Stimulated activated CD8-positive, alpha-beta memory T cell treated with anti-CD3 and anti-CD28 coated beads, Interleukin-12 subunit alpha, Interleukin-12 subunit beta, amount 100 ng/mL, for 1 hour (primary cell): ENCODE results near the gene DOCK9.

Experiments
- DNase-seq: peaks from one replicate; pipeline ENCODE4 v3.0.0-alpha.2; 2020; ENCODE audit warnings: low read depth

The DOCK9 gene

DNA sequence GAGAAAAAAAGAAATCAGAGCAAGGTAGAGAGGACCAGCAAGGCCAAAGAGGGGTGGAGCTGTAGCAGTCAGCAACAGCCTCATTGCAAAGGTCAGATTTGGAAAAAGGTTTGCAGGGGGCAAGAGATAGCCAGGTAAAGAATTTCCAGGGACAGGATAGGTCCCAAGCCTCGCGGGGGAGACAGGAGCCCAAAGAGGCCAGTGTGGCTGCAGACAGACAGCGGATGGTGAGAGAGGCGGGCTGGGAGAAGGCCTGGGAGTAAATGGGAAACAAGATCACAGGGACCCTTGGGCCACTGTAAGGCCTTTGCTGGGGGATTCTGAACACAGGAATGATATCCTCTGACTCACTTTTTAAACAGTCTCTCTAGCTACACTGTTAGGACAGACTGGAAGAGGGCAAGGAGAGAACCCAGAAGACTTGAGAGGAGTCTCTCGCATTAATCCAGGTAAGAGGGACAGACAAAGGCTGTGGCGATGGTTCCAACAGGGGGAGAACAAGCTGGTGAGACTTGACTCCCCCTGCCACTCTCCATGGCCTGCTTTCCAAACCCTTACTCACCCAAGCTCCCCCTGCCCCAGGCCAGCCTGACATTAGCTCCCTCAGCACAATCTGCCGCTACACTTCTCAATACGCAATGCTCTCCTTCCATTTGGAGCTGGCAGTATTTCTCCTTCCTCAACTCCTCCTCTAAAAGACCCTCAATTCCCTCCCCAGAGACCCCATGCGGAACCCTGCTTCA is 31.8 kb downstream of the DOCK9 start:
- DNase-seq, result no peak

DNA sequence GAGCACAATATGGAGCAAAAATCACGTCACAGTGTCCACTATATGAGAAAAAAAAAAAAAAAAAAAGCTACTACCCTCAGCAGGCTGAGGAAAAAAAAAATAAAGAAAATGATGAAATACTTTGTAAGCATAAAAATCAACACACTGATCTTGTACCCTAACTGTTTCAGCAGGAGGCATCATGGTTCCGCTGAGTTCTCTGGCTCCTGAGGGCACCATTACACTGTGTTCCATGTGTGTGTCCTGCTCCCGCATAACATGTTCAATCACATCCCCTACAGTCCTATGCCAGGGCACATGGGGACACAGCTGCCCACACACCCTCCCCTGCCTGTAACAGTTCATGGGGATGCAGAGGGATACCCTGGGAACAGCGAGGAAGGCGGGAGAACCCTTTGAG is 33.5 kb downstream of the DOCK9 start:
- DNase-seq, result no peak

DNA sequence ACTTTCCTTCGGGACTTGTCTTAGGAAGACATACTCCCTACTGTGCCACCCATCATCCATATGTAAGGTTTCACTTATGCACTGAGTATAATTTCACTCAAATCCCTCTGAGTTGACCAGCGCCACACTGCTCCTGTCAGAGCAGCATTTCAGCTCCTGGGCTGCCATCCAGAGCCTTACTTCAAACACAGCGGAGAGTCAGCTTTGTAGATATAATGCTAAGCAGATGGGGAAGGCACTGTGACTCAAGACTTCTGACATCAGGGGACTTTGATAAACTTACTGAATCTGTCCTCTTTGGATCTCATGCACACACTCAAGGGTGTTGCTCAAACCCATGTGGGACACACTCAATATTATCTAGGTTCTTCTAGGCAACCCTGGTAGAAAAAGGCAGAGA is 34.9 kb downstream of the DOCK9 start:
- no peak for DNase-seq

DNA sequence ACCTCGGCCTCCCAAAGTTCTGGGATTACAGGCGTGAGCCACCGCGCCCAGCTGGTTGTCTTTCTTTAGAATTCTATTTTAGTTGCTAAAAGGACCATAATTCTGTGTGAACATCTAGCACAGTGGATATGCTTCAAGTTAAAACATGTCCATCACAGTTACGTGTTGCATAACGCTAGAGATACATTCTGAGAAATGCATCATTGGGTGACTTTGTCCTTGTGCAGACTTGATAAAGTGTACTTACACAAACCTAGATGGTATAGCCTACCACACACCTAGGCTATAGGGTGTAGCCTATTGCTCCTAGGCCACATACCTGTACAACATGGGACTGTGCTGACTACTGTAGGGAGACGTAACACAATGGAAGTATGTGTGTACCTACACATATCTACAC is 35.4 kb downstream of the DOCK9 start:
- DNase-seq, result no peak

DNA sequence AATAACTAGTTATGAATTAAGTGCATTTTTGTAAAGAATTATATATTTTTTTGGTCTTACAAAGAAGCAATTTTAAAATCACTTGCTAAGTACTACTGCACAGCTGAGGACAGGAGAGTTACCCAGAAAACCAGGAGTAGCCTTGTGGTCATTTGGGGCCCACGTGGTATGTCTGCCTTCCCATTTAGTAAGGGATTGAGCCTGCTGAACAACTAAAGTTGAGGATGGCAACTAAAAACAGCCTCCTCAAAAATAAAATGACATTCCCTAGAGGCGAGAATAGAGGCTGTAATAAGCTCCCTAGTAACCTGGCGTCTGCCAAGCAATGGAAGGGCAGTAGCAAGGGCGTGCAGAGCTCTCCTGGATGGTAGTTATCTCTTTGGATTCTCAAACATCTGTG is 36.3 kb downstream of the DOCK9 start:
- no peak for DNase-seq

DNA sequence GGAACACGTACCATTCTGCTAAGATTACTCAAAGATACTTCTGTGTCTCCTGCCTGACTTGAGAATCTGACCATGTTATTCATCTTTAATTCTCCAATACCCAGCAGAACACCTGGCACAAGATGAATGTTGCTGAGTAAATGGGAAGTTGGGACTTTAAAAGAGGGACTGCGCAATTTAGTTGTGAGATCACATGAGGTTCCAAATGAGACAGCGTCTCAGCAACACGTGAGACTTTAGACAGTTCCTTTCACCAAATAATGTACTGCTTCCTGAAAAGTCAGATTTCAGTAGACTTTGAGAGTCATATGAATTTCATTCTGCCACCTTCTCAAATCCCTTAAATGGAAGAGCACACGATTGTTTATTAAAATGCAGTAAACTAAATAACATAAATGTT is 36.7 kb downstream of the DOCK9 start:
- no peak for DNase-seq

DNA sequence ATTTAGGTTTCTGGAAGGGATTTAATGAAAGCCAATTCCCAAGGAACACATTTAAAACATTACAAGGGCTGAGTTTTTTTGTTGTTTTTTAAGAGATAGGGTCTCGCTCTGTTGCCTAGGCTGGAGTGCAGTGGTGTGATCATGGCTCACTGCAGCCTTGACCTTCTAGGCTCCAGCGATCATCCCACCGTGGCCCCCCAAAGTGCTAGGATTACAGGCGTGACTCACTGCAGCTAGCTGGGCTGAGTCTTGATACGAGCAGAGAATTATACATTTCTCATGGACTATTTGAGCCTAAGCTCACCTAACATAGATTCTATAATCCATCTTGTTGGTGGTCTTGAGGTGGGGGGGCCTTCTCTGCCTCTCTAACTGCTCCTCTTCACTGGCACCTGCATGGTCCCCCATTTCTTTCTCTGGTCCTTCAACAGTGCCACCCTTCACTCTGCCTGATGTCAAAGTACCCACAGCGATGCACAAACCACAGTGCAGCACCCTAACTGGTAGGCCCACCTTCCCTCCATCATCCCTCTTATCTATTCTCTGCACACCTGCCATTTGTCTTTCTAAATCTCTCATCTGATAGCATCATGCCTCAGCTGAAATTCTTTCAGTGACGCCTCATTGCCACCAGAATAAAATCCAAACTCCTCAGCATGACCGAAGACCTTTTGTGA is 37.4 kb downstream of the DOCK9 start:
- DNase-seq, result no peak

DNA sequence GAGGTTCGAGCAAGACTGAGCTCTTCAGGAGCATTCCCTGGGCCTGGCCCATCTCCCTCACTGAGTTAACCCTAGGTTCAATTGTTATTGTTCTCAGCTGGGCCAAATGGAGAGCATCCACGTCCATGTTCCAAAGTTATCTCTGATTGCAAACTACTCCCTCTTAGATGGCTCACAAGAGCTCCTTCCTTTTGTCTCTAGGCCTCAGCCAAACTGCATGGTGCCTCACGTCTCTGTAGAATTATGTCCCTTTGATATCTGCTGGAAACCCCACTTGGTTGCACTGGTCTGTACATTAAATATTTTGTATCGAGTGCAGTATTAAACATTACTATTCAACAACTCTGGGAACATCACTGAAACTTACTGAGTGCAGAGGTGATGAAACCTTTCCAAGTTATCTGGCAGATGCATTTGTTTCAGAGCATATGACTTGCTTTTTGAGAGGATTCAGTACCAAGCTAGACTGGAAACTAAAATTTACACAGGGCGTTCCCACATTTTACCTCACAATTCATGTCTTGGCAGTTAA is 38.1 kb downstream of the DOCK9 start:
- DNase-seq, result no peak

DNA sequence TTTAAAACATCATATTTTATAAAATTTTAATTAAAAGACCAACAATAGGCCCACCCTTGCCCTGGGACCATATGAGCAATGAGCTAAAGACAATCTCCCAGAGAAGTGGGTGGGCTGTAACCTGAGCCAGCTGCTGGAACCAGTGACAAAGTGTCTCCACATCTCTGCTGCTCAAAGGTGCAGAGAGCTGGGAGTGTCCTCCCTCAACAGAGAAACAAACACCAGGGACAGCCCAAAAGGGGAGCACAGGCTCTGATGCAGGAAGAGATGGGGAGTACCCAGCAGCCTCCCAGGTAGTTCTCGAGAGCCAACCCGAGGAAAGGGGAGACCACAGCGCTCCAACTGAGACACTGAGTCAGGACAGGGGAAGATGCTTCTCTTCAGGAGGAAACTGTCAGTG is 39.1 kb downstream of the DOCK9 start:
- DNase-seq, result no peak

DNA sequence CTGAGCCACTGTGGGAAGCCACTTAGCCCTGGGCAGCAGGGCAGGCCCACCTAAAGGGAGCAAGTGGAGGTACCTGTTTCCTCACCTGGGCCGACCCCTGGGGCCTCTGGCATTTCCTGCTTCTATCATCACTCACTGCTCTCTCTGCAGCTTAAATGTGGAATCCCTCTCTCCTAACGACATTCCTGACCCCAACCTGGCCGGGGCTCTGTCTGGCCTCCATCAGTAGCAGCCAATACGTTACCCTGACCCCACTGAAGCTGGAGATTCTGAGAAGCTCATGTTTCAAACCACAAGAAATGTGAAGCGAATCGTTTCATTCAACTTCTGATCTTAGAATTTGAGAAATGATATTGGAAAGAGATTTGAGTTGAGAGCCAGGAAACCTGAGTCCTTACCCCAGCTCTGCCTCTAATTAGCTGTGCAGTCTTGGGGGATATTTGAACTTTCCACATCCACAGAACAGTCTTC is 39.9 kb downstream of the DOCK9 start:
- no peak for DNase-seq

DNA sequence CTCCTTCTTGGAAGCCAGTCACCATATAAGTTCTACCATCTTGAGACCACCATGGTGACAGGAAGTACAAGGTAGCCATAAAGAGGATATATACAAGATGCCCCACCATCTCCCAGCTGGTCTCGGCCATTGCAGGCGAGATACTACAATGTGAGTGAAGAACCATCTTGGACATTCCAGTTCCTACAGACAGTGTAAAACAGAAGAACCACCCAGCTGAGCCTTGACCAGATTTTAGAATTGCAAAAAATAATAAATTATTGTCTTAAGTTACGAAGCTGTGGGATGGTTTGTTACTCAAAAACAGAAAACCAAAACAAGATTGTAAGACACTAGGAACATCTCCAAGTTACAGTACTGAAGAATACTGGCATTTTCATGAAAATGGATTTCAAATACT is 43.6 kb downstream of the DOCK9 start:
- no peak for DNase-seq

DNA sequence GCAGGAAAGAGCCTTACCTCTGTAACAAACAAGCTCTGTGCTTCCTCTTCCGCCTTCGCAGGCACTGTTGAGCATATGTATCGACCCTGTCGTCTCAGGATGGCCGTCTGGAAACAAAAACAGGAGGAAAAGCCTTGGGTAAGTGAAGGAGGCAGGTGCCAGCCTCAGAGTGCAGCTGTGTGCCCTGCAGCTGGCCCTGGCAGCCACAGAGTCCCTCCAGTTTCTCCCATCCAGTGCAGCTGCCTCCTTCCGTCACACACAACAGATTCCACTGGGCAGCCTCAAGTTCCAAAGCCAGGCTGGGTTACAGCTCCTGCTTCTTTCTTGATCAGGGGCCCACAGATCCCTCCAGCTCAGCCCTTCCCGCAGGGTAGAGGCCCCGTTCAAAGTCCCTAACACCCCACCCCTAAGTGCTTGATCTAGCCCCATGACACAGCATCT is 47.7 kb downstream of the DOCK9 start:
- no peak for DNase-seq

DNA sequence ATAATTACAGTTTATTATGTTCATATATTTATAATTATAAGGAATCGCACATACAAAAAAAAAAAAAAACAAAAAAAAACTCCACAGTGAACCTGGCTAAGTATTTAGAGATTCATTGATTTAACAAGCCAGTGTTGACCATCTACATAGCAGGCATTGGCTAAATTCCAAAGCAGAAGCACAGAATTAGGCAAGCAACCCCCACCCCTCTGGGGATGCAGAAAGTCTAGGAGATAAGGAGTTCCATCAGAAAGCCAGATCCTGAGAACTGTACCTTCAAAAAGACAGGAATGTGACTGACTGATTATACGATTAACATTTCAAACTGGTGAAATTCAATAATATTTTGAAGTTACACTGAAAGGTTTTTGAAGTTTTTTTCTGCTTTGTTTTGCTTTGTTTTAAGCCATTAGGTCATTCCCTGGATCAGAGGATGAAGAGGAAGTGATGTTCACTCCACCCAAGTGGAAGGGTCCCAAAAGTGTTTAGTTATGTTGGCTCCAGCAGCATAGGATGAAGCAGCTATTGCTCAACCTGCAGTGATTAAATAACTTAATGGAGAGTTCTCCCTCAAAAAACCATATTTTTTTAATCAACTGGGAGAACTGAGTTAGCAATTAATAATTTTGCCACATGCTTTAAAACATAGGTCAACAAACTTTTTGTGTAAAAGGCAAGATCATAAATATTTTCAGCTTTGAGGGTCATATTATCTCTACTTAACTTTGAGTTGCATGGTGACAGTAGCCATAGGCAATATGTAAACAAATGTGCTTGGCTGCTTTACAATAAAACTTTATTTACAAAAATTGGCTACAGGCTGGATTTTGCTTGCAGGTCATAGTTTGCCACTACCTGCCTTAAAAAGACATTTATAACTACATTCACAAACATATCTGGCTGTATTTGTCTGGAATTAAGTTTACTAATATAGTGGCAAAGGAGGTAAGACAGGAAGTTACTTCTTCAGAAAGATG is 49.6 kb downstream of the DOCK9 start:
- no peak for DNase-seq

DNA sequence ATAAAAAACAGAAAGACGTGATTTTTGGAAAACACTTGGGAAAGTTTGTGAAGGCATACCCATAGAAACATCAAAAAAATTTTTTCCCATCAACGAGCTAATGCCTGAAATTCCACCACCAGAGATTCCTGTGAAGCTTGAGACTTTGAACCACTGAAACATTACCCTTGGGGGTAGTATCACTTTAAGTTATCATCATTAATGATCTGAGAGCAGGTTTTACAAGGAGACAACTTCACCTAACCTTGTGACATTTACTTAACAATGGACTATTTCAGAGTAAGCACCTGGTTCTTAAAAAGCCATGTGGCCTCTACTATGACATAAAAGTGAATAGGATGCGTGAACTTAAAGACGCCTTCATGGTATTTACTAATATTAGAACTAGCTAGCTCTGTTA is 51.9 kb downstream of the DOCK9 start:
- DNase-seq, result no peak

DNA sequence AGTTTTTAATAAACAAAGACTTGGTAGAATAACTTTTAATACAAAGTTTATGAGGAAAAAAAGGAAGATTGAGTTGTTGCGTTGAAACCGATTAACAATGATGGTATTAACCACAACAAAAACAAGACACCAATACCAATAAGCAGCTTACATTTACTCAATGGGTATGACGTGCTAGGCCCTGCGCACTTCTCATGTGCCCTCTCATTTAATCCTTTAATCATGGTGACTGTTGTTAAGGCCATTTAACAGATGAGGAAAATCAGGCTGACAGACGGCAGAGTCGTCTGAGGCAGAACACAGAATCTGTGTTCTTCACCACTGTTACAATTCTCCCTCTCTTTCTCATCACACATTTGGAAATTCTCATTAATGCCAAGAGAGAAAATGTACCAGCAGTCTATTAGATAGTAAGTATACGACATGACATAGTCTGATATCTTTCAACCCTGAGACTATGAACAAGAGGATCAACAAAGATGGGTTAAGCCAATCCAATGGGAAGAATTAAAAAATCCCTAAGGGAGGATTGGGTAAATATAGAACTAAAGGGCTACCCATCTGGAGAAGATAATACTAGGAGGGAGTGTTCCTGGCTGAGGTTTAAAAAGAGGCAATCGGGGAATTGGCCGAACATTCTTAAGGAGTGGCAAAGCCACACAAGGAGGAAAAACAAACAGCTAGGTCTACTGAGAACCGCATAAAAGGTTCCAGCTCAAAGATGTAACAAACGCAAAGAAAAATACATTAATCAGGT is 54.0 kb downstream of the DOCK9 start:
- no peak for DNase-seq

DNA sequence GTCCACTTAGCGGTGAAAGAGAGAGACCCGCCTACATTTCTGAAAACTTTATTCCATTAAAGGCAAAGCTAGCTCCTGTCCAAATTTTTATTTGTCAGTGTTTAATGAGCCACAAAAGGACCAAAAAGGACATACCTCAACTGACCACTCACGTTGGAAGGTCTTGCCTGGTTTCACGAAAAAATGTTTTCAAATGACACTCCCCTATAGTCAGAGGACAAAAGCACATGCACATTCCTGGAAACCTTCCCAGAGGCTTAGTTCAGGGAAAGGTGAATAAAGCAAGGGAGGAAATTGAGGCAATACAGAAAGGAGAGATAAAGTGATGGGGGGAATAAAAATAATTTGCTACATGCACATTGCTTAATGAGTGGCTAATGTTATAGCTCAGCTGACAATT is 55.6 kb downstream of the DOCK9 start:
- no peak for DNase-seq

DNA sequence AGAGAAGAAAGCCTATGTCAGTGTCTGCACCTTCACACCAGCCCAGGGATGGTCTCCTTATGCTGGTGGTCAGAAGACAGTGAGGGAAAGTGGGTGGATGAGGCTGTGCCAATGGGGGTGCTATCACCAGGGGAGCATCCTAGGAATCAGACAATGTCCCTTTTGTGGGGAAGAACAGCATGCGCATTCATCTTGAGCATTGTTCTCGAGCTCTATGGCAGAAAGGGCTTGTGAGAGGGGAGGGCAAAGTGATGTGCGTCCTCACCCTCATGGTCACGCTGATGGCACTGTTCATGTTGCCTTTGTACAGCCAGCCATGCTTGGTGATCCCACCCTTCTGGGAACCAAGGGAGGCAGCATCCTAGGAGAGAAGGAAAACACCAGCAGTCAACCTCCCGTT is 56.1 kb downstream of the DOCK9 start:
- no peak for DNase-seq

DNA sequence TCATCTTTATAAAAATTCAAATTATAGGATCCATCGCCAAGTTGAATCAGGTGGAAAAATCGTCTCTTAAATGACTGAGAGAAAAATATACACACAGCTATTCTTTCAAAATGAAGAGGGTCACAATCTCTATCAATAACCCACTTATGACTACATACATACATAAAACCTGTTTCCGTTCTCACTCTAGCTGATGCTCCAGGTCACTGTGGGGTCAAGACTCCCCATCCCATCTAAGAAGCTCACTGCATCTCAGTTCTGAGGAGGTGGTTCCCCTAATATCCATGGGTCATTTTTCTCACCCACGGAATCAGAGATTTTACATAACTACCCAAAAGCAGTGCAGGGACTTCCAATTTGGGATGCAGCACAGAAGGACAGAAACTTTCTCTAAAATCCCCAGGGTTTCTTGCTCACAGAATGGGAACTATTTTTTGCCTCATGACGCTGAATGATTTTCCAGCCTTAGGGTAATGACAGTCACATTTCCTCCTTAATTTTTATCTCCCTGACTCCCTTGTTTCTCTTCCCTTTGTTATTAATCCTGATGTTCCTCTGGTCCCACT is 56.8 kb downstream of the DOCK9 start:
- no peak for DNase-seq

DNA sequence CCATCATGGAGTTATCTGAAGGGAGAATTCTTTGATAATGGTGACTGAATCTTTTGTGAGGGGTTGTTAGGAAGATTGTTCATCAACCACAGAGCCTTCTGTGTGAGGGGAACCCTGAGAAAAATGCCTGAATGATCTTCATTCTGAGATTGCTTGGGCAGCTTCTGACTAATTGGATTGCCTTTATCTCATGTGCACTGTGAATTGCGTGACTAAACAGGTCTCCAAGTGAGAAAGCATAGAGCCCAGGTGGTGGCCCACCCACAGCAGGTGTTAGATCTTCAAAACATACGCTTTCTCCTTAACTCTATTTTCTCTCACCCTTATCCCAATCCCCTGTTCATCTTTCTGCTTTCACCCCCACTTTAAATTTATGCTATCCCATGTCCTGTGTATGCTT is 58.3 kb downstream of the DOCK9 start:
- no peak for DNase-seq

DNA sequence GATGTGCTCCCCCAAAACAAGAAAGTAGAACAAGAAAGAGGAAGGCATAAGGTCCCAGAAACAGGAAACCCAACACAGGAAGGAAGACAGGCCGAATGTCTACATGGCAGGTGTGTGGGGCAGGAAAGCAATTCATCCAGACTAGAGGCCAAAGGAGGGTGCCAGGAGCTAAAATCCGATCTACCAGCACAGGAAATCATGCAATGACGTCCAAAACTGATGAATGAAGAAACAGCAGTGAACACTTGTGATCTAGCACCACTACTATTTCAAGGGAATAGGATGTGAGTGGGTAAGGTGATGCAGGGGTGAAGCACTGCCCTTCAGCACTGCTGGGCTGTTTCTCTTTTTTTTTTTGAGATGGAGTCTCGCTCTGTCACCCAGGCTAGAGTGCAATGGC is 59.1 kb downstream of the DOCK9 start:
- DNase-seq, result no peak

DNA sequence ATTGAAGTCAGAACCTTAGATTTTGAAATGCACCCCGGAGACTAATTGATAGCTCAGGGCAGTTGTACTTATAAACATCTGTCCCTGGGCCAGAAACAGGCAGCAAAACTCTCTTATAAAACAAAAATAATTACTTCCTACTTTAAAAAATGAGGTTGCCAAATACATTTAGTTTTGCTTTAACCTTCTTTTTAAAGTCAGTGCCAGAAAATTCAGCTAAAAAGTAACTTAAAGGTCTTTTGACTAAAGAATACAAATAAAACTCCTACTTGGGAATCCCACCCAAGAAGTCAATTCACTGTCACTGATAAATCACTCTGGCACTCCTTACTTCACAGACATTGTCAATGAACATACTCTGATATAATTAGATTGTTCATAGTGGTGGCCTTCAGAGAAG is 60.7 kb downstream of the DOCK9 start:
- no peak for DNase-seq
